Esophagus muscularis mucosa (tissue), 4 donors: ENCODE data around the gene YOD1. TPM values are rescaled to one million over a fixed set of nuclear protein-coding genes. Genes with fewer than 3 reads are reported as not detected.

Experiments used
- DNase-seq: peaks from one replicate; pipeline ENCODE4 v3.0.0-alpha.2; 2017; ENCODE audit errors: extremely low spot score
- H3K27ac ChIP-seq, 4 donors: fragments of 200-600 bp; sonication (generic); replicated peaks in 1 of 4; 1 replicate in 3 of 4; 2 replicates in 1 of 4; pipeline ENCODE4 v1.5.1; 2016 to 2019; ENCODE audit warnings: mild to moderate bottlenecking in 1 of 4
- H3K27me3 ChIP-seq, 4 donors: fragments of 200-600 bp; sonication (generic); one replicate each; pipeline versions ENCODE4 v1.5.1 to v1.6.0; 2016 to 2019
- H3K36me3 ChIP-seq, 4 donors: fragments of 200-600 bp; sonication (generic); one replicate each; pipeline ENCODE4 v1.5.1; 2016 to 2019
- H3K4me1 ChIP-seq, 4 donors: fragments of 200-600 bp; sonication (generic); one replicate each; pipeline ENCODE4 v1.5.1; 2016 to 2019
- H3K4me3 ChIP-seq, 4 donors: fragments of 200-600 bp; sonication (generic); 1 replicate in 2 of 4; 2 replicates in 2 of 4; pipeline ENCODE4 v1.5.1; 2016 to 2019; ENCODE audit warnings: mild to moderate bottlenecking in 4 of 4, moderate library complexity in 1 of 4
- H3K9me3 ChIP-seq, 4 donors: fragments of 200-600 bp; sonication (generic); 1 replicate in 3 of 4; 2 replicates in 1 of 4; pipeline ENCODE4 v1.5.1; 2016 to 2019
- CTCF ChIP-seq, 3 experiments: fragments of 200-600 bp in 2 of 3; fragments of 450-650 bp in 1 of 3; sonication (generic) in 2 of 3; IDR thresholded peaks; one replicate each; pipeline ENCODE4 v1.5.1; 2017 to 2019; ENCODE audit warnings: antibody characterized with exemption in 3 of 3, mild to moderate bottlenecking in 2 of 3, moderate library complexity in 1 of 3
- EP300 ChIP-seq: sonication (generic); formaldehyde crosslinking; IDR thresholded peaks from one replicate; pipeline ENCODE4 v1.6.1; 2017; ENCODE audit warnings: antibody characterized with exemption
- POLR2A ChIP-seq: fragments of 450-650 bp; IDR thresholded peaks from one replicate; pipeline ENCODE4 v1.6.1; 2017; ENCODE audit warnings: antibody characterized with exemption, moderate library complexity, mild to moderate bottlenecking, low read depth
- POLR2AphosphoS5 ChIP-seq, 2 donors: sonication (generic); formaldehyde crosslinking; IDR thresholded peaks; one replicate each; pipeline ENCODE4 v1.6.1; 2017; ENCODE audit warnings: antibody characterized with exemption in 2 of 2
- WGBS: methylation state at CpG from one replicate; pipeline ENCODE4 v1.1.5; 2018; 5-methylcytosine and 5-hydroxymethylcytosine counted together
- intact Hi-C: fragments of 100-400 bp; cut with DNase I; formaldehyde crosslinking; loops from one replicate; pipeline ENCODE4 v1.15.1; 2023
- total RNA-seq, 4 donors: library from RNA; depleted of rRNA; stranded (reverse); fragments of >200 nt; gene quantifications; one replicate each; pipeline versions ENCODE4 v1.1.0 to v1.2.1, GENCODE V29; 2016

YOD1 gene
- 1 to 10 TPM; 6.3 to 8.5 (median 7.2) TPM for total RNA-seq

GRCh38 chr1:207051191-207051943 lies at the start of gene YOD1:
YOD1 (minus strand) TSS chr1:207051208; CDS start chr1:207051030, 178 bp downstream.
- TF ChIP-seq POLR2A = no peak
- no peak for TF ChIP-seq EP300
- TF ChIP-seq CTCF (IDR thresholded peaks at IDR 0.05) = no peak
- TF ChIP-seq POLR2AphosphoS5 (IDR thresholded peaks at IDR 0.05) = no peak
- H3K4me1 ChIP-seq = peaks cover 35 to 58% (median 57%) of the 10 kb centered on the region in 4 donors
- no peaks in the 10 kb centered on the region for H3K27me3 ChIP-seq
- peaks cover 0 to 22% (median 13%) of the 10 kb centered on the region in 4 donors for H3K36me3 ChIP-seq
- no peaks in the 10 kb centered on the region for H3K9me3 ChIP-seq
- WGBS = 42% methylated on average over 15 of the region's 15 CpGs
- no peak for DNase-seq
- peak within 1 kb of the TSS; percentile 88 to 93 (median 92) for H3K27ac ChIP-seq
- H3K4me3 ChIP-seq = peak within 1 kb of the TSS; percentile 85 to 97 (median 88)
- intact Hi-C loops = loop anchor here (2.0 to 10.0 kb wide), 2 partner anchors 25 to 913 kb away; no protein-coding TSS in a partner anchor

- Histone ChIP-seq H3K27ac (no peak overlapping the region), H3K27me3 (peaks cover 0 to 8% (median 0%) of the 10 kb centered on the region in 4 donors), H3K9me3 (no peaks in the 10 kb centered on the region), H3K4me3 (no peak overlapping the region), H3K4me1 (no peaks in the 10 kb centered on the region), H3K36me3 (no peaks in the 10 kb centered on the region)
- 89% methylated on average over 3 of the region's 3 CpGs for WGBS
- intact Hi-C loops = no loop called here
- TF ChIP-seq EP300 (no peak), CTCF (IDR thresholded peaks at IDR 0.05) (no peak), POLR2A (no peak), POLR2AphosphoS5 (IDR thresholded peaks at IDR 0.05) (no peak)
- DNase-seq = no peak
Measured at GRCh38 chr1:207097871-207098324, 46.9 kb upstream of the YOD1 start.

DNA sequence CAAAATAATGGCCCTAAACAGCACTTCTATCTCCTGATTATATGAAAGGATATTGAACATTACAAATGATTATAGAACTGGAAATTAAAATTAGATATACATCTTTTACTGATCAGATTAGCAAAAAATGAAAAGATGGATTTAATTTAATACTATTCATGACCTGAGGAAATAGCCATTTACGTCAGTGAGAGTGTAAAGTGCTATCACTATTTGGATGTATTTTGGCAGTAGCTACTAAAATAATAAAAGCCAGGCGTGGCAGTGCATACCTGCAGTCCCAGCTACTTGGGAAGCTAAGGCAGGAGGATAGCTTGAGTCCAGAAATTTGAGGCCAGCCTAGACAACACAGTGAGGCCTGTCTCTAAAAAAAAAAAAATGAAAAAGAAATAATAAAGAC lies 42.9 kb upstream of the YOD1 start:
- H3K36me3 ChIP-seq = no peaks in the 10 kb centered on the region
- intact Hi-C loops = no loop called here
- no peak for DNase-seq
- H3K4me3 ChIP-seq = no peak overlapping the region
- 64% methylated on average over 2 of the region's 2 CpGs for WGBS
- no peaks in the 10 kb centered on the region for H3K4me1 ChIP-seq
- no peaks in the 10 kb centered on the region for H3K9me3 ChIP-seq
- TF ChIP-seq EP300 (no peak), CTCF (IDR thresholded peaks at IDR 0.05) (no peak), POLR2AphosphoS5 (IDR thresholded peaks at IDR 0.05) (no peak), POLR2A (no peak)
- peaks cover 0 to 4% (median 0%) of the 10 kb centered on the region in 4 donors for H3K27me3 ChIP-seq
- H3K27ac ChIP-seq = no peak overlapping the region

GRCh38 chr1:207091200-207091908 lies 40.3 kb upstream of the YOD1 start:
- Histone ChIP-seq H3K4me1 (no peaks in the 10 kb centered on the region), H3K27ac (no peak overlapping the region), H3K9me3 (no peaks in the 10 kb centered on the region), H3K4me3 (no peak overlapping the region), H3K36me3 (no peaks in the 10 kb centered on the region), H3K27me3 (no peaks in the 10 kb centered on the region)
- intact Hi-C loops = no loop called here
- DNase-seq = no peak
- TF ChIP-seq POLR2A = no peak
- no peak for TF ChIP-seq POLR2AphosphoS5 (IDR thresholded peaks at IDR 0.05)
- no peak for TF ChIP-seq CTCF (IDR thresholded peaks at IDR 0.05)
- TF ChIP-seq EP300 = no peak
- 72% methylated on average over 4 of the region's 4 CpGs for WGBS
